SIG-M5 (cell line): ENCODE data around the gene TBX15.
"Not testable (repeated sequence)": the region's sequence is repeated elsewhere in the genome, so short reads cannot be mapped to it uniquely, and the experiment has no call there.

Source experiments
- DNase-seq: peaks from one replicate; lab custom pipeline; 2025; lab: John Stamatoyannopoulos, UW

TBX15 gene

DNA sequence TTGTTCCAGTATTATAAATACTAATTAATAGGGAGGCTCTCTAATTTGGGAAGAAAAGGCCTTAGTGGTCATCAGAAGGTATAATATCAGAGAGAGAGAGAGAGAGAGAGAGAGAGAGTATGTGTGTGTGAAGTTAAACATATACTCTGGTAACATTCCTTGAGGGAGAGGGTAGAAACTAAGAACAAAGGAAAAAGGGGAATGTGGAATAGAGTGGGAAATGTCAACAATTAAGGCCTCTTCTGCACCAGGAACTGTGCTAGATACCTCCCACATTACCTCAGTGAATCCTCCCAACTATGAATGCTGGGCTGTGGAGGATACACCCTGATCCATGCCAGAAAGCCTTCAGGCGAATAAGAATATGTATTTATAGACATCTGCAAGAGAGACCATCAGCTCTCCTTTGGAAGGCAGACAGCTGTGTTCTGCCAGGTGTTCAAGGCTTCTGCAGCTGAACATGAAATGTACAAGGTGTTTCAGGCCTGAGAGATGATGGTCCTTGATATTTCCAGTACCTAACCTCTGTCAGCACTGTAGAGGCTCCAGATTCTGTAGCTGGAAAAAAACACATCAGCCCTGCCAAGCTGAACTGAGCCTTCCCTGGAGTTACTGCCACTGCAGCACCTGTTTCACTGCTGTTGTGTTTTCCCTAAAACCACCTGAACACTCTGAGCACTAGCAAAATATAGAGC lies 29.1 kb downstream of the TBX15 start:
- no peak for DNase-seq

DNA sequence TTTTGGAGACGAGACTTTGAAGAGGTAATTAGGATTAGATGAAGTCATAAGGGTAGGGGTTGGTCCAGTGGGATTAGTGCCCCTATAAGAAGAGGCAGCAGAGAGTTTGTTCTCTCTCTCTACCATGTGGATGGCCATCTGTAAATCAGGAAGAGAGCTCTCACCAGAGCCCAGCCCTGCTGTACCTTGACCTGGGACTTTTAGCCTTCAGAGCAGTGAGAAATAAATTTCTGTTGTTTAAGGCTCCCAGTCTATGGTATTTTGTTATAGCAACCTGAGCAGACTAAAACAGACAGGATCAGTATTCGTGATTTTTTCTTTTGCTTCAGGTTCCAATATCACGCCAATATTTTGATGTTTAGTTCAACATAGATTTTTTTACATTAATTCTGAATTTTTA lies 30.0 kb downstream of the TBX15 start:
- no peak for DNase-seq

DNA sequence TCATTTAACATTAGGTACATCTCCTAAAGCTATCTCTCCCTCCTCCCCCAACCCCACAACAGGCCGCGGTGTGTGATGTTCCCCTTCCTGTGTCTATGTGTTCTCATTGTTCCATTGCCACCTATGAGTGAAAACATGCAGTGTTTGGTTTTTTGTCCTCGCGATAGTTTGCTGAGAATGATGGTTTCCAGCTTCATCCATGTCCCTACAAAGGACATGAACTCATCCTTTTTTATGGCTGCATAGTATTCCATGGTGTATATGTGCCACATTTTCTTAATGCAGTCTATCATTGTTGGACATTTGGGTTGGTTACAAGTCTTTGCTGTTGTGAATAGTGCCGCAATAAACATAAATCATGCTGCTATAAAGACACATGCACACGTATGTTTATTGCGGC lies 30.6 kb downstream of the TBX15 start:
- DNase-seq = not testable (repeated sequence)

DNA sequence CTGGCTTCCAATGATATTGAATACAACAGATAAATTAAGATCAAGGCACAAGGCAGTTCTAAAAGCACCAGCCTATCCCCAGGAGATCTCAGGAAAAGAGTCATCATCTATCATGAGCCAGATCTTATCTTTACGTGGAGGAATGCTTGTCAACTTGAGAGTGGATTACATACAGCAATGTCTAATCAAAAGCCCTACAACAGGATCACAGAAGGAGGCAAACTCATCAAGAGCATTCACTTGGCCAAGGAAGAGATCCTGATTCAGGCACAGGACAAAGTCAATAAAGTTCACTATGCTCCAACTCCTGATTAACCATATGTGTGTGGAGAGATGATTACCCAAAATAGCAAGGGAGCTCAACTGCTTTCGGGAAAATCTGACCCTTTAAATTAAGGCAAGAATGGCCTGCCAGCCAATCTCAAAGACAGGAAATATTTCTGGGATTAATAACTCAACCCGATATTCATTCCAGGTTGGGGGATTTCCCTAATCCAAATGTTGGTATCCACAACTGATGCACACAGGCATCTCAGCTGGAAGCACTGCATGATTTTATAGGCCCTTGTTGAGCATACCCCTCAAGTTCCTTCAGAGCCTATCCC lies 33.7 kb downstream of the TBX15 start:
- DNase-seq = no peak

DNA sequence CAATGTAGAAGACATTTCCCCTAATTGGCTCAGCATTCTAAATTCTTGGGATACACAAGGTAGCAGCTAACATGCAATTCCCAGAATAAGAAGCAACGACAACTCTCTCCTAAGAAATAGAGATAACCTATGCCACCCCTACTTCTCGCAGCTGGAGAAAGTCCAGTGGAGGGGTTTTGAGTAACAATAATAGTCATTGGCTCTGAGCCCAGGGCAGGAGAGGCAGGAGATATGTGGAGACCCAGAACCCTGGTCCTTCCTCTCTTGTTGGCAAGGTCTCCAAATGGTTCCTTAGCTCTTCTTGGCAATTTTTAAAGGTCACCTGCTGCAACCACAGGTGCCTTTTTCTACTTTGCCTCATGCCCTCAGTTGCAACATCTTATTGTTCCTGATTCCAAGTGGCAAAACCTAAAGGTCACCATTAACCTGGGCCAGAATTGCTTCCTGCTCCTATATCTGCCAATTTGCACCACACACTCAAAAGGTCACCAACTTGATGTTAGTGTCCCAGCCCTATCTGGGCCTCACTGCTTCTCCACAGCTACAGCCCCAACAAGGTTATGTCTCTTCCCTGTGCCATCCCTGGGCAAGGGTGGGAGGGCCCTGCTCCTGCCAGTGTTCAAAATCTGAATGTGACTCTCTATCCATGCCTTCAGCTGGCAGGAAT lies 36.7 kb downstream of the TBX15 start:
- DNase-seq = no peak

DNA sequence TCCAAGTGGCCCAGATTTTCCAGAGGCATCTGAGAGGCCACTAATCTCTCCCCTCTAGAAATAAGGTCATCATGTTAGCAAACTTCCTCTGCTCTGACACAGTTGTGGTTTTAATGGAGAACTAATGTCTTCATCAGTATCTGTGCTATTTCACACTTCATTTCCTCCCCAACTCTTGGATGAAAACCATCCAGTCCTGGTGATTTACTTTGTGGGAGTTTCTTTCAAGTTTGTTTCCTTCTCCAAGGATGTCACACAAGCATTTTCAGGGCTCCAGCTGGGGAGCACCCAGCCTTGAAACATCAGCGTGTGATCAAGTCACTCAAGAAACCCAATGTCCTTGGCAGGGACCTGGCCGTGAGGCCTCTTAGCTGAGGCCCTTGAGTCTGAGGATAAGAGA lies 38.8 kb downstream of the TBX15 start:
- no peak for DNase-seq

DNA sequence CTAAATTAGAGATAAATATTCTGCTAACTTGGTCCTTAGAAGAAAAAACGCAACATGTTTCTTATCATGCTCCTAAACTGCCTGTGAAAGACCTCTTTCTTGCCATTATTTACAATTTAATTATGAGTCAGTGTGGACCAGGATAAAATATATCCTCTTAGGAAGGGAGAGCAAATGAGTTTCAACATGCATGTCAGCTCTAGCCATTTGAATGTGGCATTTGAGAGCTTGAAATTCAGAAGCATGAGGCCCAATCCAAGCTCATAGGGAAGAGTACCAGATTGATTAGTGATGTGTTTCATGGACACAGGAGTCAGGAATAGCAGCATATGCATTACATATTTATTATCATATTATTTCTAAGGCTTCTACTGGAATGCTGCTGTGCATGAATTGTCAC lies 39.3 kb downstream of the TBX15 start:
- no peak for DNase-seq

DNA sequence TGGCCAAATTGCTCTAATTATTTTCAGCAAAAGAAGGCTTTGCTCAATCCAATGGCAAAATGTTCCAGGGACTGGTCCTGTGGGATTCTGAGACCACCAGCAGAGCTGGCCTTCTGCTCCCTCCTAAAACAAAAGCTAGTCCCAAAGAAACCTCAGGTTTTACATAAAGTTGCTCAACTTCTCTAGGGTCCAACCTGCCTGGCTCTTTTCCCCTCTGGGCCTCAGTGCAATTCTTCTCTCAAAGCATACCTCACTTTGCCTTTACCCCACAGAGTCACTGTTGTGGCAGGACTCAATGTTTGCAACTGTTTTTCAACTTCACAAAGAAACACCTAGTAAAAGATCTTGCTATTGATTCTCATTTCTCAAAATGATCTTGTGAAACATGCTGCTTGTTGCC lies 39.8 kb downstream of the TBX15 start:
- no peak for DNase-seq

DNA sequence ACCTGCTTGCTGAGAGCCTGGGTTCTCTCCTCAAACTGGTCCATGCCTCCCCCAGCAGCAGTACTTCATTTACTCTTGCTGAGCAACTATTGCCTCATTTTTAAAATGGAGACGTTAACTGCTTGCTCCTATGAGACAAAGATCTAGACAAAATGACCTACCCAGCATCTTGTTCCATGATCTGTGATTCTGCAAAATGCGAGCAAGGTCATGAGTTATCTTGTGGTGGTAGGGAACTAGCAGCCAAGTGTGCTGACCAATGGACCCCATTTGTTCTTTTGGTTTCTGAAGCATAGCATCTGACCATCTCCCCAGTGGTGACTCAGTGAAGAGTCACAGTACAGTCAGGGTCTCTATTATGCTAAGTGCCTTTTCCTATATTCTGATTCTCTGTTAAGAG lies 40.4 kb downstream of the TBX15 start:
- DNase-seq = no peak

DNA sequence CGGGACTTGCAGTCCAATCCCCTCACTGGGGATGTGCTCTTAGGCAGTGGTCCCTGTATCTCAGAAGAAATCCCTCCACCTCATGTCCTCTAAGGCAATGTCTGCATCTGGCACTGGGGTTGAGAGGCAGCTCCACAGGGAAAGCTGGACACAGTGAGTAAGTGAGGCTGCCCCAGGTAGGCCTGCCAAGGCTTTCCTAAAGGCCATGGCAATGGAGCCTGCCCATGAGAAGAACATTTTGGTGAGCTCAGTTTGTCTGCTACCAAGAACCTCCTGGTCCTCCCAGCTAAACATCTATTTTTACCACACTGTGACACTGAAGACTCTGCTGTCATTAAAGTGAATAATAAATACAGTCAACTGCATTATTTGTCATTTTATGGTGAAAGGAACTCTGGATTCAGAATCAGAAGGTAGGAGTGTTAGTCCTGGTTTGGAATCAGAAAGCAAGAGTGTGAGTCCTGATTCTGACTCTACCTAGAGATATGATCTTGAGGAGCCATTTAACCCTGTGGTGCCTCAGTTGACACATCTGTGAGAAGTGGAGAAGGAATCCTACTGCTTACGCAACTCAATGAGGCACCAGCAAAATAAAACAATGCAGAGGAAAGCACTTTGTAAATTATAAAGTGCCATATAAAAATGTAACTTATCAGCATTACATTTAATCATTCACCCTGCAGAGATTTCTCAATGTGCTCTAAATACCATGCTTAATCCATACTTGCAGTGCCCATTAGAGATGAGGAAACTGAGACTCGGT lies 41.0 kb downstream of the TBX15 start:
- DNase-seq = no peak

DNA sequence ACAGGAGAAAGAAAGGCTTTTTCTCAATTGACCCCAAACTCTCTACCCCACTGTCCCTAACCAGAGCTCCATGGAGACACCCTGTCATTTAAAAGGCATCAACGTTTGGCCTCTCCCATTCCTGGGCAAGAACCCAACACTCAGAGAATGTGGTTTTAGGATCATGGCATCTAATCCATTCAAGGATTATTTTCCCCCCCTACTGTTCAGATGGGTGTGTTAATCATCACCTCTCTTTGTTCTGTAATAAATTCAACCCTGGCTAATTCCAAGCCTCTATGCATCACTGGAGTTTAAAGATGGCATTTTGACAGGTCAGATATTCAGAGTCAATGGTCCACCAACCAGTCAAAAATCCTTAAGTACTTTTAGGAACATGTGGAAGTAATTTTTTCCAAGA lies 42.7 kb downstream of the TBX15 start:
- DNase-seq = no peak

DNA sequence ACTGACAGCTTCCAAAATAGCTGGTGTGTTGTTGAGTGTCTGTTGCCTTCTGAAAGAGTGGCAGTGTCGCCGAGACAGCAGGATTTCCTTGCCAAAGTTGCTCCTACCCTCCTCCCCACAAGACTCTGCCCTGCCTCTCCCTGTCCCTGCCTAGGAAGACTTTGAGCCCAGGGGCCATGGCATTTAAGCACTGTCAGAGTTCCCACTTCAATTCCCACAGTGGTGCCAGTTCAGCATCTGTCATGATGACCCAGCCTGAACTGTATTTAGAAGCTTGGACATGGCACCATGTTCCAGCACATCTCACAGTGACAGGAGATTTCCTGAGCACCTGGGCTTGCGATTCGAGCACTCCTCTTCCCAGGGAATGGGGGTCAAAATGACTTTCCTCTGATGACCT lies 43.6 kb downstream of the TBX15 start:
- DNase-seq = no peak

DNA sequence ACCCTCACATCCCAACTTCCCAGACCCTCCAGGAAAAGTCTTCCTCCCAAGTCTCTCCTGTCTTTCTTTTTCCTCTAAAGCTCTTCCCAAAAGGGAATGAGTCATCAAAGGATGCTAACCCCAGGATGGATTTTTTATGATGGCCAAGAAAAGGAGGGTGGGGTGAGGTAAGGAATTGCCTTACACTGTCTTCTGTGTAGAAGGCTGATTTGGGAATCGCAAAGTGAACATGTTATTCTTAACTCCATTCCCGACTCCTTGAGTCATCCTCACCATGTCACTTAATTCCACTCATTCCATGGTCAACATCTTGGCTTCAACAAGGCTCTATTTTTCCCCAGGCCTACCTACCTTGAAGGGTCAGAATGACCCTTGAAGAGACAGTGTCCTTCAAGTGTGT lies 44.0 kb downstream of the TBX15 start:
- no peak for DNase-seq

DNA sequence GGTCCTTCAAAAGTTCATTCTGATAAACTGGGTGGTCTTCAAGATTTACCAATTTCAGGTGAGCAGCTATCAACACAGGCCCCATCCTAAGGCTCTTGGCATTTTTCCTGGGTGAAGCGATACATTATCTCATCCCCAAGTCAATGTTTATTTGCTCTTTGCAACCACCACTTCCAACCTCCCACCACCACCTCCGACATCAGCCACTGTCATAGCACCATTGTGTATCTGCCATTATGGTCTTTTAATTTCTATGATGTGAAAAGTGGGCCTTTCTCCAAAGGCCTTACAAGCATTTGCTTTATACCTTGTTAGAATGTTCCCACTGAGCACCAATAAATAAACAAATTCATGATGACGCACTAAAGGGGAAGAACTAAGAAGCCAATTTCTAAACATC lies 47.2 kb downstream of the TBX15 start:
- DNase-seq = no peak

DNA sequence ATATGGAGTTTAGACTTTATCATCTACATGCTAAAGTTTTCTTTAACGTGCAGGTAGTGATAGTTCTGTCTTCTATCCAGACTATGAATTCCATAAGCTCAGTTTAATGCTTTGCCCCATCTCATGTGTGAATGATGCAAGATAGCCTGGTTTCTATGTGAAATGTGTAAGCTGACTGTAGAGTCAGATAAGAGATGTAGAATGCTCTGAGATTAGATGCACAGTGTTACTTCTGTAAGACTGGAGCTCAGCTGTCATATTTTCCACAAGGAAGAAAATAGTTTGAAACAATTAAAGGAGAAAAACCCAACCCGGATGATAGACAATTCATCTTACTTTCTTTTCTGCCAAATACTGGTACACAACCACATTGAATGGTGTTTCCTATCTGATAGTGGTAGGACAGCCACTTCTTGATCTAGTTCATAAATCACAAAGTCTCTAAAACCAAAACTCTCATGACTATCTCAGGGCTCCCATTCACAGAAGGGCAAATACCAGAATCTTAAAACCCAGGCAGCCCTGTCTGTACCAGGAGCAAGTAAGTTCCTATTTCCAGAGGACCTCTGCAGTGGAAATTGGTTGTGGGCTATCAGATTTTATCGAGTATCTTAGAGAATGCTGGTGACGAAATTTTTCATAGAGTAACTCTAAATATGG lies 50.6 kb downstream of the TBX15 start:
- DNase-seq = no peak

DNA sequence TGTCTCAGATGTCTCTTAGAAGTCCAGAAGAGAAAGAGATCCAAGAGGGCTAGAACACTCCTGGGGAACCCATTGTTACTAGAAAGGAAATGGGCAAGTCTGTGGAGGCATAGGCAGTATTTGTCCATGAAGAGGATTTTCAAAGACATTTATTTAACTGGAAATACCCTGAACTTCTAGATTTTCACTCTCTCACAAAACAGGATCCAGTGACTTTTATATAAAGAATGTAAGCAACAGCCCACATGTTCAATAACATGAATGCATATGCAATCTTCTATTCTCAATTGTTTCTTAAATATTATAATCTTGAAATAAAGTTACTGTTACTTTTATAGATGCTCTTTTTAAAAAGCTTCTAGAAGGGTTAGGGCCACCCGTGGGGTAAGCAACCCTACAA lies 53.4 kb downstream of the TBX15 start:
- no peak for DNase-seq

DNA sequence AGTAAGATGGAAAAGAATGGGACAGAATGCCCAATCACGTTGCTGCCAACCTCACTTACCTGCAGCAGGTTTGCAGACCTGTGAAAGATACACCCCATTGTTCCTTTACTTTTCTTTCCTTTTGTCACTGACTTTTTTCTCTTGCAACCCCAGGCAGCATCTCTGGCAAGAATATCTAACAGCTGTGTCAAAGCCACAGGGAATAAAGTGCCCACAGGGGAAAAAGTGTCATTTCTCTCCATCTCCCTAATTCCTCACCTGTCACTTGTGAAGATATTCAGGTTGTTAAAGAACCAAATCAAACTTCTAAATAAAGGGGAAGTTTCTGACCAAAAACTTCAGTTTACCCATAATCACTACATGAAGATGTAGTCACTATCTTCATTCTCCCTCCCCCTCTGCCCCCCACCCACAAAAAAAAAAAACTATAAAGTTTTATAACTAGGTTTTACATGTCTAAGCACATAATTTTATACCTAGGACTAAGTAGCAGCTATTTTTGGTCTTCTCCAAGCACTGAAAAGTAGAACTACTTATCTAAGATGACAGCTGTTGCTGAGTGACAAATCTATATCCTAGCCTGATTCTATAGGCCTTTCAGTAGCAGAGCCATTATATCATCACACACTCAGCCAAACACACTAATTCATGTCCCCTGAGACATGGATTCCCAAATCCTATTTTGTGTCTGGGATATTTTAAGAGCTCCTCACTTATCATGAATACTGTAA lies 54.9 kb downstream of the TBX15 start:
- no peak for DNase-seq

DNA sequence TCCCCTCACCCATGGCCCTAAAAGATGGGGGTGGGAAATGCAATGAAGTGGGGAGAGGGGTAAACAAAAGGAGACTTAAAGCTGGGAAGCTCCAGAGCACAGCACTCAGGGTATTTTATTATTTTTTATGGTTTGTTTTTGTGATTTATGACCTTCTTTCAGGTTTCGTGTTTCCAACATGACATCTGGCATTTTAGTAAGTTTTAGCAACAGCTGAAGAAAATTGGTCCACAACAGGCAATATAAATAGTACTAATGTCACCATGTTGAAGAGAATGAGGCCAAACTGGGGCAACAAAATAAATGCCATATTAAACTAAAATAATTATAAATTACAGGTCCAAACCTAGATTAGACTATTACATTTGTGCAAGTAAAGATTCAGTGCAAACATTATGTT lies 56.3 kb downstream of the TBX15 start:
- DNase-seq = no peak

DNA sequence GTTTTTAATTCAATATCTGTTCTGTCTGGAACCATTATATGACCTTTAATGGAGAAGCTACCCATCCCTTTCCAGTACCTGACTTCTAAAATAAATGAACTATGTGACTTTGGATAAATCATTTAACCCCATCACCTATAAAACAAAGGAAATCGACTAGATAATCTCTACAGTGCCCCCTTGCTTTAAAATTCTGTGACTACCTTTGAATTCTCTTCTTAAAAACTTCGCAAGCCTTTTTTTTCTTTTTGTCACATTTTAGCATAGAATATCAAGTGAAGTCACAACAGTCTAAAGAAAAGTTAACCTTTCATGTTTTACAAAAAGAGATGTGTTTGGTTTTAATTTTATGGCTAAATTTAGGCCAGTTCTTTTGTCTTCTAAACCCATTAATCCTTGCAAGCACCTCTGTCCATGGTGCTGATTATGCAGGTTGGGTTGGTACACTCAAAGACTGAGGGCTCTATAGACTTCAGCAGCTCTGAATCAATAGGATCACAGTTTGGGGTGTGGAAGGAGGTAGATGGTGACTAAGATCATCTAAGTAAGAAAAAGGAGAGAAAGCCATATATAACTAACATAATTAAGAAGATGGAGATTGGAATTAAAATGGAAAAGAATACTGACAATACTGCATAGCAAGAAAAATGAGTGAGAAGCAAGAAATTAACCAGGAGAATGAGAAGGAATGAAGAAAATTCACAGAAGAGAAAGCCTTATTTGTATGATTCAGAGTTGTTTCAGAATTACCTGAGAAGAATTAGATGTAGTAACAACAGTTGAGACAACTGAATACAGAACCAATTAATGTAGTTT lies 59.2 kb downstream of the TBX15 start:
- no peak for DNase-seq

DNA sequence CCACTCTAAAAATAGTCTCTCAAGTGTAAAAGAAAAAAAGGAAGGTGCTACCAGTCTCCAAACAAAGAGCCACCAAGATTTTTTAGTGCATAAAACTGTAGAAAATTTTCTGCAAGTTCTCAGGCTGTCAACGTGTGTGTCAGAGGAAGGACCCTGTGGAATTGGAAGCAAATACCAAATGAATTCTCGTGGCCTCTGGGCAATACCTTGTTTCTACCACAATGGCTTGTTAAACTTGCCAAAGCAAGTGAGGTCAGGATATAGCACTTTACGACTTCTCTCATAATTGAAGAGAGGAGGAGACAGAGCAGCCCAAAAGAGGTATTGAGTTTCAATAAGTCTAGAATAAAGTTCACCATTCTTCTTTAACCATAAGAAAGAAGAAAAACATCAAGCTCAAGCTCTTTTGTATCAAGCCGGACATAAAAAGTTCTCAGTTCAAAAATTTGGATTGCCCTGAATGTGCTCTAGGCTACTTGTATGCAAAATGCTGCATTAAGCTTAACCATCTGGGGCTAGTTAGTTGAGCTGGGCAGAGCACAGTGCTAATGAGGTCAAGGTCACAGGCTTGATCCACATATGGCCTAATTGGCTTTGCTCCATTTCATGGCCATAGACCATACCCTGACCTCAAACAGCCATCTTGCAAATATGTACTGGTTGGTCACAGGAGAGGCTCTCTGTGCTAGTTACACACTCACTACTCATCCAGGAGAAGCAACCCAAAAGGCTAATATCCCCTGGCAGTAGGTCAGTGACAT lies 60.5 kb downstream of the TBX15 start:
- no peak for DNase-seq
